NCI-H2227 (cell line): ENCODE results near the gene ZFR.

Experiments used
- DNase-seq: peaks from one replicate; lab custom pipeline; 2025; ENCODE audit not compliant: unreplicated experiment; lab: John Stamatoyannopoulos, UW

The ZFR gene

GRCh38 chr5:32444431-32445286 lies at the start of gene ZFR:
ZFR (minus strand) TSS chr5:32444740; CDS start chr5:32444658, 82 bp downstream.
- peak; percentile 97 for DNase-seq

GRCh38 chr5:32490972-32491557 lies 46.5 kb upstream of the ZFR start:
- DNase-seq: no peak

- DNase-seq: peak; percentile 89
Observed at GRCh38 chr5:32489791-32490562, 45.4 kb upstream of the ZFR start.

- DNase-seq: no peak
Observed at GRCh38 chr5:32487424-32487823, 42.9 kb upstream of the ZFR start.

- no peak for DNase-seq
Observed at GRCh38 chr5:32487008-32487407, 42.5 kb upstream of the ZFR start.

GRCh38 chr5:32482193-32482592 lies 37.7 kb upstream of the ZFR start:
- no peak for DNase-seq

GRCh38 chr5:32479096-32479495 lies 34.6 kb upstream of the ZFR start:
- no peak for DNase-seq

- no peak for DNase-seq
Observed at GRCh38 chr5:32476891-32477290, 32.4 kb upstream of the ZFR start.

GRCh38 chr5:32475334-32476097 lies 31.0 kb upstream of the ZFR start:
- DNase-seq: peak; percentile 66

- DNase-seq: no peak
Observed at GRCh38 chr5:32474209-32474854, 29.8 kb upstream of the ZFR start.

- no peak for DNase-seq
Observed at GRCh38 chr5:32473072-32473471, 28.5 kb upstream of the ZFR start.

- DNase-seq: no peak
Observed at GRCh38 chr5:32471784-32472183, 27.2 kb upstream of the ZFR start.

GRCh38 chr5:32465076-32465475 lies 20.5 kb upstream of the ZFR start:
- no peak for DNase-seq

- DNase-seq: no peak
Observed at GRCh38 chr5:32462618-32463017, 18.1 kb upstream of the ZFR start.

- no peak for DNase-seq
Observed at GRCh38 chr5:32461441-32462120, 17.0 kb upstream of the ZFR start.

GRCh38 chr5:32460702-32461101 lies 16.2 kb upstream of the ZFR start:
- no peak for DNase-seq

- DNase-seq: no peak
Observed at GRCh38 chr5:32458880-32459495, 14.4 kb upstream of the ZFR start.

- no peak for DNase-seq
Observed at GRCh38 chr5:32455311-32455710, 10.8 kb upstream of the ZFR start.

- no peak for DNase-seq
Observed at GRCh38 chr5:32454821-32455220, 10.3 kb upstream of the ZFR start.

GRCh38 chr5:32453916-32454315 lies 9.4 kb upstream of the ZFR start:
- no peak for DNase-seq
